Liver (tissue), 9 donors: Measurements from ENCODE around the gene OSBP2. TPM values are rescaled to one million over a fixed set of nuclear protein-coding genes. Genes with fewer than 3 reads are reported as not detected.

ENCODE experiments used
- DNase-seq: peaks from one replicate; pipeline ENCODE4 v3.0.0-alpha.2; 2017; ENCODE audit warnings: low spot score
- H3K27ac ChIP-seq, 2 donors: one replicate each; pipeline ENCODE4 v1.7.0; 2013; ENCODE audit warnings: inconsistent platforms in 2 of 2, low read length in 2 of 2, control low read depth in 1 of 2, low read depth in 1 of 2, mild to moderate bottlenecking in 1 of 2
- H3K27me3 ChIP-seq, 4 donors: one replicate each; pipeline versions ENCODE4 v1.6.1 to v1.7.0; 2013; ENCODE audit warnings: low read length in 3 of 4, inconsistent platforms in 1 of 4, mild to moderate bottlenecking in 1 of 4, moderate library complexity in 1 of 4; ENCODE audit not compliant: control insufficient read depth in 4 of 4, insufficient read depth in 4 of 4
- H3K36me3 ChIP-seq, 4 donors: one replicate each; pipeline versions ENCODE4 v1.6.1 to v1.7.0; 2013; ENCODE audit warnings: low read length in 3 of 4, mild to moderate bottlenecking in 3 of 4, low read depth in 1 of 4, moderate library complexity in 1 of 4; ENCODE audit not compliant: control insufficient read depth in 4 of 4, insufficient read depth in 3 of 4
- H3K4me1 ChIP-seq, 4 donors: one replicate each; pipeline versions ENCODE4 v1.6.1 to v1.7.0; 2013; ENCODE audit warnings: low read length in 3 of 4, mild to moderate bottlenecking in 3 of 4, moderate library complexity in 1 of 4; ENCODE audit not compliant: control insufficient read depth in 4 of 4, insufficient read depth in 4 of 4
- H3K4me3 ChIP-seq, 3 donors: one replicate each; pipeline versions ENCODE4 v1.6.1 to v1.7.0; 2013; ENCODE audit warnings: low read length in 3 of 3, control low read depth in 1 of 3, low read depth in 1 of 3, mild to moderate bottlenecking in 1 of 3
- H3K9ac ChIP-seq, 2 donors: one replicate each; pipeline ENCODE4 v1.7.0; 2013; ENCODE audit warnings: low read length in 2 of 2, mild to moderate bottlenecking in 2 of 2, moderate library complexity in 2 of 2, control low read depth in 1 of 2, low read depth in 1 of 2
- H3K9me3 ChIP-seq, 4 donors: one replicate each; pipeline versions ENCODE4 v1.6.1 to v1.7.0; 2013; ENCODE audit warnings: low read length in 3 of 4; ENCODE audit not compliant: control insufficient read depth in 4 of 4
- ATF3 ChIP-seq: IDR thresholded peaks from 2 replicates; pipeline ENCODE4 v1.6.1; 2016; ENCODE audit warnings: antibody characterized with exemption
- EGR1 ChIP-seq, 2 donors: IDR thresholded peaks; 2 replicates each; pipeline ENCODE4 v1.6.1; 2016 to 2018; ENCODE audit warnings: antibody characterized with exemption in 2 of 2, low read depth in 2 of 2
- FOXA1 ChIP-seq: IDR thresholded peaks from 2 replicates; pipeline ENCODE4 v1.6.1; 2016; ENCODE audit warnings: antibody characterized with exemption
- GABPA ChIP-seq, 2 donors: IDR thresholded peaks in 1 of 2; conservative IDR thresholded peaks in 1 of 2; 2 replicates each; pipeline ENCODE4 v1.6.1; 2016; ENCODE audit warnings: antibody characterized with exemption in 2 of 2, mild to moderate bottlenecking in 1 of 2, moderate library complexity in 1 of 2
- HNF4A ChIP-seq, 2 donors: conservative IDR thresholded peaks; 2 replicates each; pipeline ENCODE4 v1.6.1; 2016; ENCODE audit warnings: antibody characterized with exemption in 2 of 2, mild to moderate bottlenecking in 2 of 2
- JUND ChIP-seq, 2 donors: IDR thresholded peaks; 2 replicates each; pipeline ENCODE4 v1.6.1; 2016; ENCODE audit warnings: antibody characterized with exemption in 2 of 2
- MAX ChIP-seq: IDR thresholded peaks from 2 replicates; pipeline ENCODE4 v1.6.1; 2016; ENCODE audit warnings: antibody characterized with exemption
- NR2F2 ChIP-seq: IDR thresholded peaks from 2 replicates; pipeline ENCODE4 v1.6.1; 2016; ENCODE audit warnings: antibody characterized with exemption
- RAD21 ChIP-seq, 2 donors: IDR thresholded peaks; 2 replicates each; pipeline ENCODE4 v1.6.1; 2016; ENCODE audit warnings: antibody characterized with exemption in 2 of 2, mild to moderate bottlenecking in 2 of 2
- RXRA ChIP-seq, 2 donors: IDR thresholded peaks; 2 replicates each; pipeline ENCODE4 v1.6.1; 2017 to 2018; ENCODE audit warnings: antibody characterized with exemption in 2 of 2, mild to moderate bottlenecking in 1 of 2
- TAF1 ChIP-seq: conservative IDR thresholded peaks from 2 replicates; pipeline ENCODE4 v1.6.1; 2016; ENCODE audit warnings: antibody characterized with exemption, mild to moderate bottlenecking
- YY1 ChIP-seq: IDR thresholded peaks from 2 replicates; pipeline ENCODE4 v1.6.1; 2016; ENCODE audit warnings: antibody characterized with exemption, mild to moderate bottlenecking
- ZBTB33 ChIP-seq: IDR thresholded peaks from 2 replicates; pipeline ENCODE4 v1.6.1; 2016; ENCODE audit warnings: antibody characterized with exemption
- WGBS: extraction: QIAGEN DNeasy Blood & Tissue Kit; methylation state at CpG from one replicate; pipeline ENCODE4 v1.1.7; 2013; 5-methylcytosine and 5-hydroxymethylcytosine counted together
- polyA plus RNA-seq, 2 donors: library from polyadenylated mRNA; stranded (reverse) in 1 of 2; unstranded in 1 of 2; fragments of 200-250 nt in 1 of 2; fragments of >200 nt in 1 of 2; fragmentation: Nextera tagmentation in 1 of 2; extraction: Ambion mirVana in 1 of 2; gene quantifications; one replicate each; pipeline versions ENCODE4 v1.2.1 to v1.2.3, GENCODE V29; 2013 to 2015
- total RNA-seq, 2 donors: library from RNA; depleted of rRNA; stranded (reverse); fragments of >200 nt; gene quantifications; one replicate each; pipeline ENCODE4 v1.2.3, GENCODE V29; 2014
- TF ChIP-seq, protein P1 (sequence below): IDR thresholded peaks from 2 replicates; pipeline ENCODE4 v1.6.1; 2016; ENCODE audit warnings: antibody characterized with exemption, mild to moderate bottlenecking
- TF ChIP-seq, protein P2 (sequence below): fragments of 150-350 bp; IDR thresholded peaks from 2 replicates; pipeline ENCODE4 v1.5.1; 2017; ENCODE audit warnings: improper control_type of control experiment, low read depth, low read length; ENCODE audit not compliant: missing input control
- donor health status: healthy.
- donor health status: healthy.
- donor health status: healthy.
- donor health status: healthy.
- donor health status: healthy.

OSBP2 gene
- total and polyA plus RNA-seq, 4 donors = 0.43 to 192 (median 0.86) TPM

DNA sequence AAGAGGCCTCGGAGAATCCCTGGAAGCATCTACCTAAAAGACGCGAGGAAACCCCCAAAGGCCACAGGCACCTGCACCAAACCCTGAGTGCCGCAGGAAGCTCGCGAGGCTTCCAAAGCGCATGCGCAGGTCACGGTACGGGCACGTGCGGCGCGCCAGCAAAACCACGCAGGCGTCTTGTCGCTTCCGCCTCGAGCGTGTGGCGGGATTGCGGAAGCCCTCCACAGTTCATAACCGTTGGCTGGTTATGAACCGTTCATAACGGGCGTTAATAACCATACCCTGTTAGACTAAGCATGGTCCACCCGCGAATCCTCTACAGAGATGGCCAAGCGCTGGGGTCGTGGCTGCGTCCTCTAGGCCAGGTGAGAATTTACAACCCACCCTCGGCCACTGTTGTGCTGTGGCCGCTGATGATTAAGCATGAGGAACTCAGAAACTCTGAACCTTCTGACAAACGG is 227.5 kb downstream of the OSBP2 start:
- Histone ChIP-seq H3K27ac (peak overlapping the region in 1 of 2 donors; percentile 58), H3K9ac (no peak overlapping the region), H3K36me3 (peaks cover 2 to 22% (median 9%) of the 10 kb centered on the region in 4 donors), H3K4me3 (peak overlapping the region in 2 of 3 donors; percentile 51 to 55), H3K27me3 (no peaks in the 10 kb centered on the region), H3K9me3 (no peaks in the 10 kb centered on the region), H3K4me1 (peaks cover 1 to 6% (median 5%) of the 10 kb centered on the region in 4 donors)
- 39% methylated on average over 34 of the region's 34 CpGs for WGBS
- DNase-seq = peak; percentile 71
- TF ChIP-seq MAX (peak; percentile 94), RXRA (IDR thresholded peaks at IDR 0.05) (no peak), ZBTB33 (peak; percentile 91), GABPA (IDR thresholded peaks at IDR 0.05 in 1 of 2, conservative IDR thresholded peaks at IDR 0.05 in 1 of 2) (peak in 1 of 2 donors; percentile 41), YY1 (peak; percentile 21), ATF3 (no peak), TAF1 (no peak)
- TF ChIP-seq, protein P1, sequence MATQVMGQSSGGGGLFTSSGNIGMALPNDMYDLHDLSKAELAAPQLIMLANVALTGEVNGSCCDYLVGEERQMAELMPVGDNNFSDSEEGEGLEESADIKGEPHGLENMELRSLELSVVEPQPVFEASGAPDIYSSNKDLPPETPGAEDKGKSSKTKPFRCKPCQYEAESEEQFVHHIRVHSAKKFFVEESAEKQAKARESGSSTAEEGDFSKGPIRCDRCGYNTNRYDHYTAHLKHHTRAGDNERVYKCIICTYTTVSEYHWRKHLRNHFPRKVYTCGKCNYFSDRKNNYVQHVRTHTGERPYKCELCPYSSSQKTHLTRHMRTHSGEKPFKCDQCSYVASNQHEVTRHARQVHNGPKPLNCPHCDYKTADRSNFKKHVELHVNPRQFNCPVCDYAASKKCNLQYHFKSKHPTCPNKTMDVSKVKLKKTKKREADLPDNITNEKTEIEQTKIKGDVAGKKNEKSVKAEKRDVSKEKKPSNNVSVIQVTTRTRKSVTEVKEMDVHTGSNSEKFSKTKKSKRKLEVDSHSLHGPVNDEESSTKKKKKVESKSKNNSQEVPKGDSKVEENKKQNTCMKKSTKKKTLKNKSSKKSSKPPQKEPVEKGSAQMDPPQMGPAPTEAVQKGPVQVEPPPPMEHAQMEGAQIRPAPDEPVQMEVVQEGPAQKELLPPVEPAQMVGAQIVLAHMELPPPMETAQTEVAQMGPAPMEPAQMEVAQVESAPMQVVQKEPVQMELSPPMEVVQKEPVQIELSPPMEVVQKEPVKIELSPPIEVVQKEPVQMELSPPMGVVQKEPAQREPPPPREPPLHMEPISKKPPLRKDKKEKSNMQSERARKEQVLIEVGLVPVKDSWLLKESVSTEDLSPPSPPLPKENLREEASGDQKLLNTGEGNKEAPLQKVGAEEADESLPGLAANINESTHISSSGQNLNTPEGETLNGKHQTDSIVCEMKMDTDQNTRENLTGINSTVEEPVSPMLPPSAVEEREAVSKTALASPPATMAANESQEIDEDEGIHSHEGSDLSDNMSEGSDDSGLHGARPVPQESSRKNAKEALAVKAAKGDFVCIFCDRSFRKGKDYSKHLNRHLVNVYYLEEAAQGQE = no peak

GRCh38 chr22:30923168-30923900 is 228.7 kb downstream of the OSBP2 start:
- DNase-seq = peak; percentile 29
- H3K9ac ChIP-seq = no peak overlapping the region
- TF ChIP-seq ZBTB33 (no peak), RAD21 (IDR thresholded peaks at IDR 0.05) (no peak), YY1 (no peak), HNF4A (conservative IDR thresholded peaks at IDR 0.05) (no peak), TAF1 (no peak), NR2F2 (no peak), MAX (no peak), FOXA1 (no peak), JUND (IDR thresholded peaks at IDR 0.05) (no peak), EGR1 (IDR thresholded peaks at IDR 0.05; ENCODE audit: low read depth in 2 of 2) (no peak), GABPA (IDR thresholded peaks at IDR 0.05 in 1 of 2, conservative IDR thresholded peaks at IDR 0.05 in 1 of 2) (no peak)
- TF ChIP-seq, protein P1 = no peak
- TF ChIP-seq, protein P2, sequence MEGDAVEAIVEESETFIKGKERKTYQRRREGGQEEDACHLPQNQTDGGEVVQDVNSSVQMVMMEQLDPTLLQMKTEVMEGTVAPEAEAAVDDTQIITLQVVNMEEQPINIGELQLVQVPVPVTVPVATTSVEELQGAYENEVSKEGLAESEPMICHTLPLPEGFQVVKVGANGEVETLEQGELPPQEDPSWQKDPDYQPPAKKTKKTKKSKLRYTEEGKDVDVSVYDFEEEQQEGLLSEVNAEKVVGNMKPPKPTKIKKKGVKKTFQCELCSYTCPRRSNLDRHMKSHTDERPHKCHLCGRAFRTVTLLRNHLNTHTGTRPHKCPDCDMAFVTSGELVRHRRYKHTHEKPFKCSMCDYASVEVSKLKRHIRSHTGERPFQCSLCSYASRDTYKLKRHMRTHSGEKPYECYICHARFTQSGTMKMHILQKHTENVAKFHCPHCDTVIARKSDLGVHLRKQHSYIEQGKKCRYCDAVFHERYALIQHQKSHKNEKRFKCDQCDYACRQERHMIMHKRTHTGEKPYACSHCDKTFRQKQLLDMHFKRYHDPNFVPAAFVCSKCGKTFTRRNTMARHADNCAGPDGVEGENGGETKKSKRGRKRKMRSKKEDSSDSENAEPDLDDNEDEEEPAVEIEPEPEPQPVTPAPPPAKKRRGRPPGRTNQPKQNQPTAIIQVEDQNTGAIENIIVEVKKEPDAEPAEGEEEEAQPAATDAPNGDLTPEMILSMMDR = no peak

More at GRCh38 chr22:30923168-30923900, 228.7 kb downstream of the OSBP2 start:
- Histone ChIP-seq H3K4me1 (peaks cover 1 to 6% (median 5%) of the 10 kb centered on the region in 4 donors), H3K27me3 (no peaks in the 10 kb centered on the region), H3K36me3 (peaks cover 4 to 34% (median 19%) of the 10 kb centered on the region in 4 donors), H3K4me3 (no peak overlapping the region), H3K27ac (no peak overlapping the region), H3K9me3 (no peaks in the 10 kb centered on the region)
- WGBS = 90% methylated on average over 9 of the region's 9 CpGs
